Measurements from ENCODE around the gene ODAD4.

Gene ODAD4

DNA sequence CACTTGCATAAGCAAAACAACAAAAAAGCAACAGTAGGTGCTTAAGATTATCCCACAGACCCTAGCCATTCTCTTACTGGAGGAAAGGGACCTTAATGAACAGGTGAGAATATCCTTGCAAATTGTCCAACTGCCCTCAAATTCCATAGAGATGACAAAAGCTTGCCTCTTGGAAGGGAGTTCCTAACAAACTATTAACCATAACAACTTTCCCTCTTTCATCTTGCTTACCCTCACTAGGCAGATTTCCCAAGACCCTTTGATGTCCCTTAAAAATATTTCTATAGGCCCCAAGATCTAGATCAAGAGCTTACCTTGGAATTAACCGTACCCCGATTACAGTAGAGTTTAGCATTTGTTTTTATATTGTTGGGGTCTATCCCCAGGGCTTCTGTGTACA, 58.0 kb downstream of the ODAD4 start:
- Histone ChIP-seq H3K4me1 (ENCODE audit: control extremely low read depth in 1 of 4, control insufficient read depth in 4 of 4, insufficient read depth in 4 of 4, low read length in 3 of 4) (no peaks in the 10 kb centered on the region), H3K9me3 (ENCODE audit: control extremely low read depth in 1 of 5, control insufficient read depth in 4 of 5, insufficient read depth in 2 of 5, low read depth in 1 of 5, low read length in 4 of 5) (no peaks in the 10 kb centered on the region), H3K27ac (ENCODE audit: insufficient read depth in 1 of 2, low read depth in 1 of 2, low read length in 2 of 2, poor library complexity in 1 of 2, severe bottlenecking in 2 of 2) (no peak overlapping the region), H3K36me3 (ENCODE audit: control insufficient read depth in 4 of 4, insufficient read depth in 4 of 4, low read length in 3 of 4) (peaks cover 17 to 88% (median 71%) of the 10 kb centered on the region in 4 experiments), H3K27me3 (replicated peaks in 2 of 5; ENCODE audit: control insufficient read depth in 4 of 5, insufficient read depth in 5 of 5, low read length in 4 of 5) (no peaks in the 10 kb centered on the region), H3K4me3 (ENCODE audit: control insufficient read depth in 1 of 7, extremely low read depth in 1 of 7, insufficient read depth in 4 of 7, low read depth in 2 of 7, low read length in 6 of 7) (no peak overlapping the region)
- WGBS (ENCODE audit: insufficient coverage) = no CpG with 5 or more reads among the region's 2 CpGs
- CTCF ChIA-PET = no interaction called here
- POLR2A ChIA-PET = interaction anchor here (2.0 kb wide), 1 partner anchor 9 kb away, joined by 5 read pairs; no protein-coding TSS in a partner anchor
- no peak for DNase-seq

DNA sequence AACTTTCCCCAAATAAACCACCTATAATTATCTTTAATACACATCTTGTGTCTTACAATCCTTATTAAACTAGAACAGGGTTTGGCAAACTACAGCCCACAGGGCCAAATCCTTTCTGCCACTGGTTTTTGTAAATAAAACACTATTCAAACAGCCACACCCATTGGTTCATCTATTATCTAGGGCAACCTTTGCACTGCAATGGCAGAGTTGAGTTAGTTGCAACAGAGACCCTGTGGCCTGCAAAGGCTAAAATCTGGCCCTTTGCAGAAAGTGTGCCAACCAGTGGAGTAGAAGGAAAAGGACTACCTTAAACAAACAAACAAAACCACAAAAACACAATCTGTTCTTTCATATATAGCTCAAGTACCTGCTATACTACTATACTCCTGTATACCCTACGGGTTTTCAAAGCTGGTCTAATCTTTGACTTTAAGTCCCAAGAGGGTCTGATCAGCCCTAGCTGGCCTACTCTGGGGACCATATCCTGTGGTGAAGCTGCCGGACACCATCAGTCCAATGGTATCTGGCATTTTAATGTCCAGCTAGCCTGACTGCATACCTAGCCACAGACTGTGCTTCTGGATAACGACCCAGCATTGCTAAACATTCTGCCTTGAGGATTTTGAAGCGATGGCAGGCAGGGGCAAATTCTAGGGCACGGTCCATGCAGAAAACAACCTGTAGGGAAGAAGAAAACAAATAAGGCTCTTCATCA, 59.4 kb downstream of the ODAD4 start:
- H3K27me3 ChIP-seq (replicated peaks in 2 of 5; ENCODE audit: control insufficient read depth in 4 of 5, insufficient read depth in 5 of 5, low read length in 4 of 5) = no peaks in the 10 kb centered on the region
- ChIA-PET CTCF (no interaction called here), POLR2A (no interaction called here)
- WGBS (ENCODE audit: insufficient coverage) = 98% methylated on average over 5 of the region's 5 CpGs
- H3K9me3 ChIP-seq (ENCODE audit: control extremely low read depth in 1 of 5, control insufficient read depth in 4 of 5, insufficient read depth in 2 of 5, low read depth in 1 of 5, low read length in 4 of 5) = no peaks in the 10 kb centered on the region
- no peak overlapping the region for H3K27ac ChIP-seq (ENCODE audit: insufficient read depth in 1 of 2, low read depth in 1 of 2, low read length in 2 of 2, poor library complexity in 1 of 2, severe bottlenecking in 2 of 2)
- H3K4me3 ChIP-seq (ENCODE audit: control insufficient read depth in 1 of 7, extremely low read depth in 1 of 7, insufficient read depth in 4 of 7, low read depth in 2 of 7, low read length in 6 of 7) = no peak overlapping the region
- no peaks in the 10 kb centered on the region for H3K4me1 ChIP-seq (ENCODE audit: control extremely low read depth in 1 of 4, control insufficient read depth in 4 of 4, insufficient read depth in 4 of 4, low read length in 3 of 4)
- peaks cover 23 to 89% (median 68%) of the 10 kb centered on the region in 4 experiments for H3K36me3 ChIP-seq (ENCODE audit: control insufficient read depth in 4 of 4, insufficient read depth in 4 of 4, low read length in 3 of 4)
- DNase-seq = no peak

DNA sequence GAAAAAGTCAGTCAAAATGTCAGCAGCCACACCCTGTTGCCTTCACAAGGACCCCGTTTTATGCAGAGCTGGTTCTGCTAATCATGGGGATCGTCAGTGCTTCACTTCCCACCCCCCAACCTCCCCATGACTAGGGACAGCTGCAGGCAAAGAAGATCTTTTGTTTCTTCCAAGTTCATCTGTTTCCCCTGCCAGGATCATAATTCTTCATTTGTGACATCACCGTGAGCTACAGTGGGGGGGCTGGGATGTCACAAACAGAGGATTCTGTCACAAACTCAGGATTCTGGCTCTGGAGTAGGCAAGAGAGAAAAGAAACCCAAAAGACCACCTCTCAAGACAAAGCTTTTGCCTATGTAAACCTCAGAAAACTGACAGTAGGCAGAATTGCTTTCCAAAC, 62.2 kb downstream of the ODAD4 start:
- ChIA-PET CTCF (interaction anchor here (1.0 kb wide), 1 partner anchor 139 kb away, joined by 3 read pairs; no protein-coding TSS in a partner anchor), POLR2A (no interaction called here)
- peaks cover 19 to 94% (median 71%) of the 10 kb centered on the region in 4 experiments for H3K36me3 ChIP-seq (ENCODE audit: control insufficient read depth in 4 of 4, insufficient read depth in 4 of 4, low read length in 3 of 4)
- no peaks in the 10 kb centered on the region for H3K9me3 ChIP-seq (ENCODE audit: control extremely low read depth in 1 of 5, control insufficient read depth in 4 of 5, insufficient read depth in 2 of 5, low read depth in 1 of 5, low read length in 4 of 5)
- no peak for DNase-seq
- H3K27ac ChIP-seq (ENCODE audit: insufficient read depth in 1 of 2, low read depth in 1 of 2, low read length in 2 of 2, poor library complexity in 1 of 2, severe bottlenecking in 2 of 2) = no peak overlapping the region
- 86% methylated on average over 3 of the region's 3 CpGs for WGBS (ENCODE audit: insufficient coverage)
- H3K4me1 ChIP-seq (ENCODE audit: control extremely low read depth in 1 of 4, control insufficient read depth in 4 of 4, insufficient read depth in 4 of 4, low read length in 3 of 4) = no peaks in the 10 kb centered on the region
- no peak overlapping the region for H3K4me3 ChIP-seq (ENCODE audit: control insufficient read depth in 1 of 7, extremely low read depth in 1 of 7, insufficient read depth in 4 of 7, low read depth in 2 of 7, low read length in 6 of 7)
- no peaks in the 10 kb centered on the region for H3K27me3 ChIP-seq (replicated peaks in 2 of 5; ENCODE audit: control insufficient read depth in 4 of 5, insufficient read depth in 5 of 5, low read length in 4 of 5)

DNA sequence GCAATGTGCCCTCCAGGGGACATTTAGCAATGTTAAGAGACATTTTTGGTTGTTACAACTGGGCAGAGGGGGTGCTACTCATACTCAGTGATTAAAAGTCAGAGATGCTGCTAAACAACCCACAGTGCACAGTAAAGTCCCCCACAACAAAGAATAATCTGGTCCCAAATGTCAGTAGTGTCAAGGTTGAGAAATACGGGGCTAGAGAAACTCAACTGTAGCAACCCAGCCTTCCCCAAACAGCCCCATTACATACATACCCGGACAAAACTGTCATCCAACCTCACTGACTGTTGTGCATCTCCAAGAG, 66.4 kb downstream of the ODAD4 start:
- H3K27me3 ChIP-seq (replicated peaks in 2 of 5; ENCODE audit: control insufficient read depth in 4 of 5, insufficient read depth in 5 of 5, low read length in 4 of 5) = no peaks in the 10 kb centered on the region
- H3K4me1 ChIP-seq (ENCODE audit: control extremely low read depth in 1 of 4, control insufficient read depth in 4 of 4, insufficient read depth in 4 of 4, low read length in 3 of 4) = no peaks in the 10 kb centered on the region
- DNase-seq = no peak
- no peaks in the 10 kb centered on the region for H3K9me3 ChIP-seq (ENCODE audit: control extremely low read depth in 1 of 5, control insufficient read depth in 4 of 5, insufficient read depth in 2 of 5, low read depth in 1 of 5, low read length in 4 of 5)
- peak overlapping the region in 1 of 2 experiments; percentile 34 for H3K27ac ChIP-seq (ENCODE audit: insufficient read depth in 1 of 2, low read depth in 1 of 2, low read length in 2 of 2, poor library complexity in 1 of 2, severe bottlenecking in 2 of 2)
- H3K4me3 ChIP-seq (ENCODE audit: control insufficient read depth in 1 of 7, extremely low read depth in 1 of 7, insufficient read depth in 4 of 7, low read depth in 2 of 7, low read length in 6 of 7) = no peak overlapping the region
- CTCF ChIA-PET = interaction anchor here (0.9 kb wide), 1 partner anchor 8 kb away, joined by 3 read pairs; no protein-coding TSS in a partner anchor
- WGBS (ENCODE audit: insufficient coverage) = 90% methylated on average over 2 of the region's 2 CpGs
- H3K36me3 ChIP-seq (ENCODE audit: control insufficient read depth in 4 of 4, insufficient read depth in 4 of 4, low read length in 3 of 4) = peaks cover 14 to 93% (median 71%) of the 10 kb centered on the region in 4 experiments
- POLR2A ChIA-PET = interaction anchor here (1.6 kb wide), 1 partner anchor 9 kb away, joined by 5 read pairs; no protein-coding TSS in a partner anchor

DNA sequence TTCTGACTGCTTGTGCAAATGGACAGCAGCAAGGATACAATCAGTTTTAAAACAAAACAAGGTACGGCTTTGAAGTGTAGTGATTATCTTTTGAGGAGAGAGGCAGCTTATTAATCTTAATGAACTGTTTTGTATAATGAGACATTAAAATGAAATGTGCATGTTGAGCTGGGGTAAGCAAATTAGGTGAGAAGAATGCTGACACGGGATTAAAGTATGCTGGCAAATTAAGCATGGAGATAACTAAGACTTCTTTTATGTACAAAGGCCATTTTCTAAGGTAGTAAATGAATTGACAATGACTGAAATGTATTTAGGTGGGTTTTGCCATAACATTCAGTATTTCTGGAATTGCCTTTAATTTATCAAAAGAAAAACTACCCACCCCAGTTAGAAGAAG, 68.1 kb downstream of the ODAD4 start:
- CTCF ChIA-PET = no interaction called here
- WGBS (ENCODE audit: insufficient coverage) = 50% methylated on average over 2 of the region's 2 CpGs
- Histone ChIP-seq H3K27ac (ENCODE audit: insufficient read depth in 1 of 2, low read depth in 1 of 2, low read length in 2 of 2, poor library complexity in 1 of 2, severe bottlenecking in 2 of 2) (no peak overlapping the region), H3K36me3 (ENCODE audit: control insufficient read depth in 4 of 4, insufficient read depth in 4 of 4, low read length in 3 of 4) (peaks cover 17 to 93% (median 71%) of the 10 kb centered on the region in 4 experiments), H3K4me1 (ENCODE audit: control extremely low read depth in 1 of 4, control insufficient read depth in 4 of 4, insufficient read depth in 4 of 4, low read length in 3 of 4) (no peaks in the 10 kb centered on the region), H3K27me3 (replicated peaks in 2 of 5; ENCODE audit: control insufficient read depth in 4 of 5, insufficient read depth in 5 of 5, low read length in 4 of 5) (no peaks in the 10 kb centered on the region), H3K4me3 (ENCODE audit: control insufficient read depth in 1 of 7, extremely low read depth in 1 of 7, insufficient read depth in 4 of 7, low read depth in 2 of 7, low read length in 6 of 7) (no peak overlapping the region), H3K9me3 (ENCODE audit: control extremely low read depth in 1 of 5, control insufficient read depth in 4 of 5, insufficient read depth in 2 of 5, low read depth in 1 of 5, low read length in 4 of 5) (no peaks in the 10 kb centered on the region)
- POLR2A ChIA-PET = interaction anchor here (0.6 to 1.1 kb wide), 2 partner anchors 19 to 124 kb away, joined by 3 read pairs; partner anchors contain the start of gene DNAJC7
- DNase-seq = no peak

DNA sequence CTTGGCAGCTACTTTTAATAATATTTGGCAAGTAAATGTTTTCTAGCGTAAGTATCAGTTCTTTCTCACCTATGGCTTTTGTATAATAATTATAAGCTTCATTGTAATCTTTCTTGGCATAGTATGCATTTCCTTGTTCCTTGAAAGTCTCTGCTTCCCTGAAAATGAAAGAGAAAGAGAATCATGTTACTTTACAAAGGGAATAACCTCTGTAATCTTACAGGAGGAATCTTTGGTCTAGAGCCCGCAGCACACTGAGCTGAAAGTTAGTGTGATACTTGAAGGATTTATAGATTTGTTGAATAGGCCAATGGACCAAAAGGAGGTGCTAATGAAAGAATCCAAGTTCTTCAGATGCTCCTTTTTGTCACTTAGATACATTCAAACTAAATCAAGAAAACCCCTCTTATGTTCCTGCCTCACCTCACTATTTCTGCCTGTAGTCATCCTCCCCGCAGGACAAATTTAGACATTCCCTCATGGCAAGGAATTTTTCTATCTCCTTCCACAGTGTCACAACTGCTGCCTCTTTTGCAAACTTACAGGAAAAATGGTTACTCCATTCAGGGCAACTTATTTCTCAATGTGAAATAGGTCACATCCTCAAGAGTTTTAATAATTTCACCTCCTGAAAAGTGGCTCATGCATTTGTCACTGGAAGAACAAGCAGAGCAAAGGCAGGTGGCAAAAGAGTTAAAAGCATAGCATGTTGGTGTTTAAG, 70.2 kb downstream of the ODAD4 start:
- ChIA-PET POLR2A (no interaction called here), CTCF (interaction anchor here (1.5 kb wide), 1 partner anchor 43 kb away, joined by 3 read pairs; no protein-coding TSS in a partner anchor)
- Histone ChIP-seq H3K4me3 (ENCODE audit: control insufficient read depth in 1 of 7, extremely low read depth in 1 of 7, insufficient read depth in 4 of 7, low read depth in 2 of 7, low read length in 6 of 7) (no peak overlapping the region), H3K36me3 (ENCODE audit: control insufficient read depth in 4 of 4, insufficient read depth in 4 of 4, low read length in 3 of 4) (peaks cover 7 to 75% (median 60%) of the 10 kb centered on the region in 4 experiments), H3K27ac (ENCODE audit: insufficient read depth in 1 of 2, low read depth in 1 of 2, low read length in 2 of 2, poor library complexity in 1 of 2, severe bottlenecking in 2 of 2) (no peak overlapping the region), H3K27me3 (replicated peaks in 2 of 5; ENCODE audit: control insufficient read depth in 4 of 5, insufficient read depth in 5 of 5, low read length in 4 of 5) (no peaks in the 10 kb centered on the region), H3K4me1 (ENCODE audit: control extremely low read depth in 1 of 4, control insufficient read depth in 4 of 4, insufficient read depth in 4 of 4, low read length in 3 of 4) (no peaks in the 10 kb centered on the region), H3K9me3 (ENCODE audit: control extremely low read depth in 1 of 5, control insufficient read depth in 4 of 5, insufficient read depth in 2 of 5, low read depth in 1 of 5, low read length in 4 of 5) (no peaks in the 10 kb centered on the region)
- 100% methylated on average over 1 of the region's 3 CpGs for WGBS (ENCODE audit: insufficient coverage)
- no peak for DNase-seq

DNA sequence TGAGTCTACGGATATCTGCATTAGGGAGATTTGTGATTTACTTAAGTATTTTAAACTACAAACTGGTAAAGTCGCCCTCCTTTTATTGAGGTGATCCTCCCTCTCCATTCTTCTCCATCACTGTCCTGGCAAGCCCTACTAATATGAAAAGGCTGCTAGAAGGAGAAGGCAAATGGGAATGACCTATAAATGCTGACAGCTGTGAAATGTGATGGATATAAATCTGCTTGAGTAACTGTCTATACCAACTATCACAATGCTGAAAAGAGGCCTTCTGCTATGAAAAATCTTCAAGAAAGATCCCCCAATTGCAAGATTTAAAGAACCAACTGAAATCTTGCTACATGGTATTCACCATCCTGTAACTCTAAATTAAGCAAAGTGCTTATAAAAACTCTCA, 71.3 kb downstream of the ODAD4 start:
- POLR2A ChIA-PET = no interaction called here
- CTCF ChIA-PET = no interaction called here
- H3K27ac ChIP-seq (ENCODE audit: insufficient read depth in 1 of 2, low read depth in 1 of 2, low read length in 2 of 2, poor library complexity in 1 of 2, severe bottlenecking in 2 of 2) = no peak overlapping the region
- H3K27me3 ChIP-seq (replicated peaks in 2 of 5; ENCODE audit: control insufficient read depth in 4 of 5, insufficient read depth in 5 of 5, low read length in 4 of 5) = no peaks in the 10 kb centered on the region
- no peak for DNase-seq
- no peaks in the 10 kb centered on the region for H3K4me1 ChIP-seq (ENCODE audit: control extremely low read depth in 1 of 4, control insufficient read depth in 4 of 4, insufficient read depth in 4 of 4, low read length in 3 of 4)
- H3K9me3 ChIP-seq (ENCODE audit: control extremely low read depth in 1 of 5, control insufficient read depth in 4 of 5, insufficient read depth in 2 of 5, low read depth in 1 of 5, low read length in 4 of 5) = no peaks in the 10 kb centered on the region
- WGBS (ENCODE audit: insufficient coverage) = no CpG with 5 or more reads among the region's 2 CpGs
- H3K4me3 ChIP-seq (ENCODE audit: control insufficient read depth in 1 of 7, extremely low read depth in 1 of 7, insufficient read depth in 4 of 7, low read depth in 2 of 7, low read length in 6 of 7) = no peak overlapping the region
- H3K36me3 ChIP-seq (ENCODE audit: control insufficient read depth in 4 of 4, insufficient read depth in 4 of 4, low read length in 3 of 4) = peaks cover 5 to 64% (median 49%) of the 10 kb centered on the region in 4 experiments
